BLaER1 treated with 17β-estradiol and CSF1 and Interleukin-3, amounts not matched to agents 10 nM and 100 nM (cell line): ENCODE measurements around the gene KLC4.
A peak's percentile ranks its signal among the peaks of the same experiment; 100 is the strongest.

Experiments used
- H3K27ac ChIP-seq, 11 experiments: shearing (Covaris generic); formaldehyde crosslinking; 2 replicates each; pipeline ENCODE4 v1.8.1; 2022
- H3K27me3 ChIP-seq, 11 experiments: shearing (Covaris generic); formaldehyde crosslinking; 2 replicates each; pipeline ENCODE4 v1.8.1; 2022
- H3K36me3 ChIP-seq, 11 experiments: shearing (Covaris generic); formaldehyde crosslinking; 2 replicates each; pipeline ENCODE4 v1.8.1; 2022
- H3K4me1 ChIP-seq, 10 experiments: shearing (Covaris generic); formaldehyde crosslinking; 2 replicates each; pipeline ENCODE4 v1.8.1; 2022
- H3K4me2 ChIP-seq, 11 experiments: shearing (Covaris generic); formaldehyde crosslinking; 2 replicates each; pipeline ENCODE4 v1.8.1; 2022
- H3K4me3 ChIP-seq, 10 experiments: shearing (Covaris generic); formaldehyde crosslinking; 2 replicates each; pipeline ENCODE4 v1.8.1; 2022
- H3K9ac ChIP-seq, 11 experiments: shearing (Covaris generic); formaldehyde crosslinking; 2 replicates each; pipeline ENCODE4 v1.8.1; 2022
- H3K9me3 ChIP-seq, 11 experiments: shearing (Covaris generic); formaldehyde crosslinking; replicated peaks in 1 of 11; 2 replicates each; pipeline ENCODE4 v1.8.1; 2022
- H4K20me1 ChIP-seq, 11 experiments: shearing (Covaris generic); formaldehyde crosslinking; 2 replicates each; pipeline ENCODE4 v1.8.1; 2022
- Cebpa-rat ChIP-seq, 11 experiments: shearing (Covaris generic); IDR thresholded peaks; 2 replicates each; pipeline ENCODE4 v1.8.1; 2022

Gene KLC4

DNA sequence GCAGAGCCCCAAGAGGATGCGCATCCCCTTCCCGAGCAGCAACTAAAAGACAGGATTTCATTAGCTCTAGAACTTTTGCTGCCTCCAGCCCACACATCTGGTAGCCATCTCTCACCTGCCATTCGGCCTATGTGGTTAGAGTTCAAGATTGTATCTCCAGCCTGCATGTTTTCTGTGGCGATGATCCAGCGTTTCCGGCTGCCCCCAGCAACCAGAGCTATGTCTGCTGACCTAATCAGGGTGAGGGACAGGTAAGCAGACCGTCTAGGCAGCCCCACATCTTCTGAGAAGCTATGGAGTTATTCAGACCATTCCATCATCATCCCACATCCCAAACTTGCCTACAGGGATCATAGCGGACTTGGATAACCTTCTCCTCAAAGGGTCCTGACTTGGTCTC is 3.5 kb upstream of the KLC4 start:
- H3K27me3 ChIP-seq: no peaks in the 10 kb centered on the region
- H3K27ac ChIP-seq: no peak overlapping the region
- H3K9ac ChIP-seq: peak overlapping the region in 1 of 11 experiments; percentile 19; a peak in 1 of 22 replicates
- no peak overlapping the region for H3K4me2 ChIP-seq
- H3K36me3 ChIP-seq: peaks cover 30 to 46% (median 40%) of the 10 kb centered on the region in 11 experiments
- no peaks in the 10 kb centered on the region for H3K9me3 ChIP-seq
- H3K4me3 ChIP-seq: no peak overlapping the region
- no peak for TF ChIP-seq Cebpa-rat (IDR thresholded peaks at IDR 0.05)
- H3K4me1 ChIP-seq: peaks cover 41 to 57% (median 52%) of the 10 kb centered on the region in 10 experiments
- no peaks in the 10 kb centered on the region for H4K20me1 ChIP-seq

GRCh38 chr6:43058531-43058930 is 900 bp upstream of the KLC4 start:
- H3K9ac ChIP-seq: peak overlapping the region; percentile 83 to 95 (median 92)
- H3K4me1 ChIP-seq: peaks cover 25 to 36% (median 32%) of the 10 kb centered on the region in 10 experiments
- H3K4me3 ChIP-seq: peak overlapping the region; percentile 76 to 98 (median 90)
- H3K36me3 ChIP-seq: peaks cover 30 to 50% (median 41%) of the 10 kb centered on the region in 11 experiments
- H3K27ac ChIP-seq: peak overlapping the region; percentile 82 to 96 (median 92)
- peak overlapping the region; percentile 81 to 99 (median 91) for H3K4me2 ChIP-seq
- no peak for TF ChIP-seq Cebpa-rat (IDR thresholded peaks at IDR 0.05)
- H3K27me3 ChIP-seq: no peaks in the 10 kb centered on the region
- H4K20me1 ChIP-seq: no peaks in the 10 kb centered on the region
- H3K9me3 ChIP-seq: no peaks in the 10 kb centered on the region

GRCh38 chr6:43060034-43060754 is 763 bp downstream of the KLC4 start:
- H3K4me2 ChIP-seq: peak overlapping the region; percentile 82 to 97 (median 94)
- H3K4me3 ChIP-seq: peak overlapping the region; percentile 76 to 98 (median 90)
- H3K9ac ChIP-seq: peak overlapping the region; percentile 83 to 95 (median 92)
- H3K27ac ChIP-seq: peak overlapping the region; percentile 82 to 96 (median 92)
- H3K27me3 ChIP-seq: no peaks in the 10 kb centered on the region
- TF ChIP-seq Cebpa-rat (IDR thresholded peaks at IDR 0.05): no peak
- H4K20me1 ChIP-seq: no peaks in the 10 kb centered on the region
- H3K9me3 ChIP-seq: no peaks in the 10 kb centered on the region
- H3K4me1 ChIP-seq: peaks cover 18 to 28% (median 24%) of the 10 kb centered on the region in 10 experiments
- peaks cover 28 to 48% (median 35%) of the 10 kb centered on the region in 11 experiments for H3K36me3 ChIP-seq

DNA sequence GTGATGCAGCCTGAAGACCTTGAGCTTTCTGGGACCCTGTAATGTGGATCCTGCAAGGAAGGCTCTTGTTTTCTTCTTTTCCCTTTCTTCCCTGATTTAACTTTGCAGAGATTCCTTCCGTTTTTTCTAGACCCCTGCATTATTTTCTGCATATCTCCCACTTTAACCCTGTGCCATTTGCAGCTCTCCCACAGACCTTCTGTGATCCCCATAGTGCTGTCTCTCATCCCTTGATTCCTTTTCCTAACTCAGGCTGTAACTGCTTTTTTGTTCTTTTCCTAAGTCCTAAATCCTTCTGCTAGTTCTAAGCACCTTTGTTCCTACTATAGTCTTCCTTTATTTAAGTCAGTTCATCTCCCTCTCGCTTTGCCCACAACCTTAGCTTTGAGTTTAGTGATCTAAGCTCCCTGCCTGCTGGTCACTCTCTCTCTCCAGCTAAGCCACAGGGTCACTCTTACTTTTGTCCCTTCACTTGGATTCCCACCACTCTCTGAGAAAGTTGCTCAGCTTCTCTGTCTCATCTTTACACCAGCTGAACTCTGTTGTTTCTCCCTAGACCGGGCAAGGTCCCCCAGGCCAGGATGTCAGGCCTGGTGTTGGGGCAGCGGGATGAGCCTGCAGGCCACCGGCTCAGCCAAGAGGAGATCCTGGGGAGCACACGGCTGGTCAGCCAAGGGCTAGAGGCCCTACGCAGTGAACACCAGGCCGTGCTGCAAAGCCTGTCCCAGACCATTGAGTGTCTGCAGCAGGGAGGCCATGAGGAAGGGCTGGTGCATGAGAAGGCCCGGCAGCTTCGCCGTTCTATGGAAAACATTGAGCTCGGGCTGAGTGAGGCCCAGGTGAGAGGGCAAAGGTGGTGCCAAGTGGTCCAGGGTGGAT is 1.6 kb downstream of the KLC4 start:
- H3K4me3 ChIP-seq: peak overlapping the region in 6 of 10 experiments; percentile 76 to 95 (median 91); a peak in 6 of 20 replicates
- no peak for TF ChIP-seq Cebpa-rat (IDR thresholded peaks at IDR 0.05)
- H3K27me3 ChIP-seq: no peaks in the 10 kb centered on the region
- H3K4me1 ChIP-seq: peaks cover 18 to 28% (median 24%) of the 10 kb centered on the region in 10 experiments
- H4K20me1 ChIP-seq: no peaks in the 10 kb centered on the region
- peak overlapping the region in 10 of 11 experiments; percentile 11 to 92 (median 90); a peak in 16 of 22 replicates for H3K9ac ChIP-seq
- H3K36me3 ChIP-seq: peaks cover 20 to 48% (median 34%) of the 10 kb centered on the region in 11 experiments
- no peaks in the 10 kb centered on the region for H3K9me3 ChIP-seq
- H3K4me2 ChIP-seq: peak overlapping the region; percentile 82 to 97 (median 94)
- no peak overlapping the region for H3K27ac ChIP-seq

- Histone ChIP-seq H3K4me3 (no peak overlapping the region), H4K20me1 (no peaks in the 10 kb centered on the region), H3K9me3 (no peaks in the 10 kb centered on the region), H3K4me2 (no peak overlapping the region), H3K9ac (no peak overlapping the region; a peak in 1 of 22 replicates), H3K27ac (no peak overlapping the region), H3K4me1 (peaks cover 18 to 28% (median 24%) of the 10 kb centered on the region in 10 experiments), H3K36me3 (peaks cover 17 to 48% (median 33%) of the 10 kb centered on the region in 11 experiments), H3K27me3 (no peaks in the 10 kb centered on the region)
- TF ChIP-seq Cebpa-rat (IDR thresholded peaks at IDR 0.05): no peak
Observed at GRCh38 chr6:43061861-43062260, 2.4 kb downstream of the KLC4 start.

GRCh38 chr6:43062818-43063217 is 3.4 kb downstream of the KLC4 start:
- Histone ChIP-seq H3K9ac (0 out of 22 replicates have a peak overlapping the region, but pooled peaks of 2 of the 11 experiments have one; percentile 9 to 22), H3K27me3 (no peaks in the 10 kb centered on the region), H3K27ac (no peak overlapping the region), H4K20me1 (no peaks in the 10 kb centered on the region), H3K36me3 (peaks cover 8 to 38% (median 24%) of the 10 kb centered on the region in 11 experiments; a peak in 17 of 22 replicates), H3K4me3 (no peak overlapping the region), H3K4me1 (peaks cover 17 to 25% (median 21%) of the 10 kb centered on the region in 10 experiments), H3K9me3 (no peaks in the 10 kb centered on the region), H3K4me2 (no peak overlapping the region)
- no peak for TF ChIP-seq Cebpa-rat (IDR thresholded peaks at IDR 0.05)

- H4K20me1 ChIP-seq: no peaks in the 10 kb centered on the region
- peak overlapping the region in 1 of 11 experiments; percentile 39; a peak in 2 of 22 replicates for H3K9ac ChIP-seq
- H3K27ac ChIP-seq: no peak overlapping the region
- peaks cover 0 to 2% (median under 1%) of the 10 kb centered on the region in 10 experiments; a peak in 10 of 20 replicates for H3K4me1 ChIP-seq
- H3K9me3 ChIP-seq: no peaks in the 10 kb centered on the region
- no peak for TF ChIP-seq Cebpa-rat (IDR thresholded peaks at IDR 0.05)
- no peak overlapping the region for H3K4me2 ChIP-seq
- no peak overlapping the region for H3K4me3 ChIP-seq
- H3K36me3 ChIP-seq: peaks cover 4 to 35% (median 20%) of the 10 kb centered on the region in 11 experiments; a peak in 14 of 22 replicates
- H3K27me3 ChIP-seq: no peaks in the 10 kb centered on the region
Observed at GRCh38 chr6:43070028-43070632, 10.7 kb downstream of the KLC4 start.

GRCh38 chr6:43074847-43075669 is 15.6 kb downstream of the KLC4 start:
- Histone ChIP-seq H4K20me1 (peaks cover 0 to 34% (median 20%) of the 10 kb centered on the region in 11 experiments; a peak in 12 of 22 replicates), H3K27me3 (no peaks in the 10 kb centered on the region), H3K27ac (peak overlapping the region in 8 of 11 experiments; percentile 32 to 61 (median 42); a peak in 12 of 22 replicates), H3K4me3 (peak overlapping the region in 3 of 10 experiments; percentile 90 to 98 (median 98); a peak in 4 of 20 replicates), H3K4me2 (peak overlapping the region; percentile 53 to 97 (median 73); a peak in 20 of 22 replicates), H3K4me1 (peaks cover 14 to 41% (median 32%) of the 10 kb centered on the region in 10 experiments), H3K9ac (peak overlapping the region in 7 of 11 experiments; percentile 8 to 91 (median 64); a peak in 12 of 22 replicates), H3K9me3 (no peaks in the 10 kb centered on the region), H3K36me3 (peaks cover 0 to 30% (median 6%) of the 10 kb centered on the region in 11 experiments; a peak in 10 of 22 replicates)
- no peak for TF ChIP-seq Cebpa-rat (IDR thresholded peaks at IDR 0.05)
